Stimulated activated effector memory CD8-positive, alpha-beta T cell treated with anti-CD3 and anti-CD28 coated beads, Interleukin-12 subunit alpha, Interleukin-12 subunit beta, amount 100 ng/mL, for 72 hours (primary cell): ENCODE data around the gene PPP1R7.

ENCODE experiments used
- ATAC-seq: fragments of 150-1000 bp; cut with Tn5 transposase; 2 replicates; pipeline ENCODE4 v1.10.0; 2021
- DNase-seq, 2 donors: peaks; one replicate each; pipeline ENCODE4 v3.0.0; 2021 to 2022; ENCODE audit warnings: low spot score in 2 of 2
- H3K27ac Mint-ChIP-seq: one replicate; pipeline ENCODE4 v1.8.0; 2022; ENCODE audit warnings: mild to moderate bottlenecking, mixed read lengths
- H3K36me3 Mint-ChIP-seq: one replicate; pipeline ENCODE4 v1.8.0; 2022; ENCODE audit warnings: mild to moderate bottlenecking, mixed read lengths
- H3K4me1 Mint-ChIP-seq: one replicate; pipeline ENCODE4 v1.8.0; 2022; ENCODE audit warnings: mixed read lengths
- H3K4me3 Mint-ChIP-seq: one replicate; pipeline ENCODE4 v1.8.0; 2022; ENCODE audit warnings: mild to moderate bottlenecking, mixed read lengths
- H3K9me3 Mint-ChIP-seq: one replicate; pipeline ENCODE4 v1.8.0; 2022; ENCODE audit warnings: mixed read lengths

Gene PPP1R7

DNA sequence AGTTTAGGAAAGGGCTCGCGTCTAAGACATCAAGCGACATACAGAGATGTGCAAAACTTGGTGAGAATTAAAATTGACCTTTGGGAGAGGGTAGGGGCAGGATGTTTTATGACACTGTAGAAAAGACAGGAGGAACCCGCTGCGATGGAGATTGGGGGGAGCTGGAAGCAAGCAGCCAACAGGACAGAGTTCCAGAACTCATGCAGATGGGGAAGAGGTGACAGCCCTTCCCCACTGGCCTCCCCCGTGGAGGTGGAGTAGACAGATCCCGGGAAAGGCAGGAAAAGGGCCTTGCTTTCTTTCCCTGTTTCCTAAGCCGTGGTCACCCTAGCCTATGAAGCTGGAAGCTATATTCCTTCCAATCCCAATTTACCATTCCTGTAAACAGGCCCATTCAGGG is 77.3 kb downstream of the PPP1R7 start:
- Mint-ChIP-seq H3K9me3 (no peaks in the 10 kb centered on the region), H3K36me3 (peaks cover 81% of the 10 kb centered on the region), H3K27ac (peak overlapping the region; percentile 16), H3K4me3 (no peak overlapping the region), H3K4me1 (peaks cover 23% of the 10 kb centered on the region)
- no peak for ATAC-seq
- no peak for DNase-seq

GRCh38 chr2:241228081-241228859 is 78.0 kb downstream of the PPP1R7 start:
- Mint-ChIP-seq H3K36me3 (peaks cover 81% of the 10 kb centered on the region), H3K9me3 (no peaks in the 10 kb centered on the region), H3K4me1 (peaks cover 16% of the 10 kb centered on the region), H3K4me3 (no peak overlapping the region), H3K27ac (no peak overlapping the region)
- no peak for DNase-seq
- no peak for ATAC-seq

DNA sequence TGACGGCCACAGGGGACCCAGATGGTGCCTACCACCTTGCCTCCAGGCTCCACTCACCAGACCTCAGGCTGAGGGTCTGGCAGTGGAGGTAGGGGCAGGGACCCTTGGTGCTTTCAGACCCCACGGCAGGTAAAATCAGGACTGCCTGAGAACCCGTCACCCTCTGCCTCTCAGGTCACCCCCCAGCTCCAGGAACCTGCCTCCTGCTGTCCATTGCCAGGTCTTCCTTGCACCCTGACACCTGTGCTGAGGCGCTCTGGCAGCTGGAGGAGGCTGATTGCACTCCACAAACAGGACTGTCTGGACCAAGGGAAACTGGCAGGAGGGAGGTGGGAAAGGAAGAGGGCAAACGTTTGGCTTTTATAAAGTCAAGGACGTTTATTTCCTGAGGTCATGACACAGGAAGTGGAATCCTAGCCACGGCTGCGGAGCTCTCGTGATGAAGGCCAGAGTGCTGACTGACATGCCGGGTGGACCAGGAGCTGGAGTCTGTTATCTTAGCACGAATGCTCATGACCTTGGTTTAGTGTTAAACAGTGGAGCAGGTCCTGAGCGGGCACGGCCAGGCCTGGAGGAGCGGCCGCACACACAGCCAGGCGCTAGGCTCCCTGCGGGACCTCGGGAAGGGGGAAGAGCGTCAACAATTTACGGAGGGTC is 78.7 kb downstream of the PPP1R7 start:
- no peaks in the 10 kb centered on the region for H3K9me3 Mint-ChIP-seq
- H3K4me1 Mint-ChIP-seq, result peaks cover 10% of the 10 kb centered on the region
- H3K36me3 Mint-ChIP-seq, result peaks cover 82% of the 10 kb centered on the region
- ATAC-seq, result no peak
- DNase-seq, result no peak
- no peak overlapping the region for H3K27ac Mint-ChIP-seq
- H3K4me3 Mint-ChIP-seq, result no peak overlapping the region

DNA sequence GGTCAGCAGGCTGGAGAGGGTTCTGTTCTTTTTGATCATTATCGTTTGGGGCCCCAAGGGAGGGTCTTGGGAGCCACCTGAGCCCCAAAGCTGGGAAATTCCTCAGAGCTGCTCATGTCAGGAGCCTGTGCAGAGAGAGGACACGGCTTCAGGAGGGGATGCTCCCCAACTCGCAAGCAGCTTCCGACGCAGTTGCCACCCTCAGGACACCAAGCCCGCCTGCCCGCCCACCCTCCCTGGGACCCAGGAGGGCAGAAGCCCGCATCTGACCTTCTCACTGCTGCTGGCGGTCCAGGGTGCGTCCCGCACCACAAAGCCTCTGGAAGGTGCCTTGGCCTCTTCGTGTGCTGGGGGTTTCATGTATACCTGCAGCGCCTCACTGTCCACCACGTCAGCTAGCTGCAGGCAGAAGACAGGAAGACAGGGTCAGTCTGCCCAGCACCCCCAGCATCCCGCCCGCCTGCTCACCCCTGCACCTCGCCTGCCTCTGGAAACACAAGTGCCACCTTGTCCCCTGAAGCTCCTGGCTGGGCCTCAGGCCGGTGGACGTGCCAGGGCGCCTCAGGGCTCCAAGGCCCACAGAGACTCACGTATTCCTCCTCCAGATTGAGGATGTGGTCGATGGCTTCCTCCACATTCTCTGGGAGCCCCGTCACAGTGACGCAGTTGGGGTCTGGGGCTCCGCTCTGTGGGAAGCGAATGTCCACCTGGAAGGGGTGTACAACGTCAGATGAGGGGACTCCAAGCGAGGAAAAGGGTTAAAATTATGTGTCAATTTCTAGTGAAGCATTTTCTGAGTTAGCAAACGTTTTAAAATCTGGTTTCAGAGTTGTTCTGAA is 79.5 kb downstream of the PPP1R7 start:
- peaks cover 2% of the 10 kb centered on the region for H3K4me1 Mint-ChIP-seq
- H3K27ac Mint-ChIP-seq, result no peak overlapping the region
- DNase-seq, result no peak
- no peak for ATAC-seq
- H3K9me3 Mint-ChIP-seq, result no peaks in the 10 kb centered on the region
- no peak overlapping the region for H3K4me3 Mint-ChIP-seq
- H3K36me3 Mint-ChIP-seq, result peaks cover 90% of the 10 kb centered on the region

- no peaks in the 10 kb centered on the region for H3K9me3 Mint-ChIP-seq
- no peaks in the 10 kb centered on the region for H3K4me1 Mint-ChIP-seq
- H3K4me3 Mint-ChIP-seq, result no peak overlapping the region
- DNase-seq (no peak), ATAC-seq (no peak)
- no peak overlapping the region for H3K27ac Mint-ChIP-seq
- H3K36me3 Mint-ChIP-seq, result peaks cover 96% of the 10 kb centered on the region
Measured at GRCh38 chr2:241230435-241230834, 80.2 kb downstream of the PPP1R7 start.

GRCh38 chr2:241232736-241233575 is 82.7 kb downstream of the PPP1R7 start:
- DNase-seq, result no peak
- no peak for ATAC-seq
- H3K36me3 Mint-ChIP-seq, result peaks cover 99% of the 10 kb centered on the region
- no peaks in the 10 kb centered on the region for H3K9me3 Mint-ChIP-seq
- H3K4me3 Mint-ChIP-seq, result no peak overlapping the region
- no peaks in the 10 kb centered on the region for H3K4me1 Mint-ChIP-seq
- peak overlapping the region; percentile 63 for H3K27ac Mint-ChIP-seq
